GM20000 (cell line): ENCODE measurements around the gene EPS8L2.
"Not testable (repeated sequence)": the region's sequence is repeated elsewhere in the genome, so short reads cannot be mapped to it uniquely, and the experiment has no call there.

Experiments
- DNase-seq: peaks from one replicate; pipeline ENCODE4 v3.0.0; 2012; ENCODE audit warnings: low spot score
- TF ChIP-seq, protein P1 (sequence below): IDR thresholded peaks from 2 replicates; pipeline ENCODE4 v1.5.1; 2012; ENCODE audit warnings: mild to moderate bottlenecking, control low read depth; ENCODE audit errors: extremely low read depth, missing control alignments

Gene EPS8L2

DNA sequence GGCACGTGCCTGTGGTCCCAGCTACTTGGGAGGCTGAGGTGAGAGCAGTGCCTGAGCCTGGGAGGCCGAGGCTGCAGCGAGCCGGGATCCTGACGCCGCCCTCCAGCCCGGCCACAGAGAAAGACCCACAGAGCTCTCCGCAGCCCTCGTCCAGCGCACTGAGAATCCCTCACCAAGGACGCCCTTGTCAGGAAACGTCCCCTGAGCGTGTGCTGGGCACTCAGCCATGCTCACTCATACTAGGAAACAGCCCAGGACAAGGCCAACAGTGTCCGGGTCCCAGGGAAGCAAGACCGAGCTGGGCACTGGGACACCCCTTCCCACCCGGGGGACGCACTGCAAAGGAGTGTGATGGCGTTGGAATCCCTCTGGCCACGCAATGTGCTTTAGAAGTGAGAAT lies 25.6 kb upstream of the EPS8L2 start:
- DNase-seq, result no peak
- TF ChIP-seq, protein P1, sequence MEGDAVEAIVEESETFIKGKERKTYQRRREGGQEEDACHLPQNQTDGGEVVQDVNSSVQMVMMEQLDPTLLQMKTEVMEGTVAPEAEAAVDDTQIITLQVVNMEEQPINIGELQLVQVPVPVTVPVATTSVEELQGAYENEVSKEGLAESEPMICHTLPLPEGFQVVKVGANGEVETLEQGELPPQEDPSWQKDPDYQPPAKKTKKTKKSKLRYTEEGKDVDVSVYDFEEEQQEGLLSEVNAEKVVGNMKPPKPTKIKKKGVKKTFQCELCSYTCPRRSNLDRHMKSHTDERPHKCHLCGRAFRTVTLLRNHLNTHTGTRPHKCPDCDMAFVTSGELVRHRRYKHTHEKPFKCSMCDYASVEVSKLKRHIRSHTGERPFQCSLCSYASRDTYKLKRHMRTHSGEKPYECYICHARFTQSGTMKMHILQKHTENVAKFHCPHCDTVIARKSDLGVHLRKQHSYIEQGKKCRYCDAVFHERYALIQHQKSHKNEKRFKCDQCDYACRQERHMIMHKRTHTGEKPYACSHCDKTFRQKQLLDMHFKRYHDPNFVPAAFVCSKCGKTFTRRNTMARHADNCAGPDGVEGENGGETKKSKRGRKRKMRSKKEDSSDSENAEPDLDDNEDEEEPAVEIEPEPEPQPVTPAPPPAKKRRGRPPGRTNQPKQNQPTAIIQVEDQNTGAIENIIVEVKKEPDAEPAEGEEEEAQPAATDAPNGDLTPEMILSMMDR, result no peak

DNA sequence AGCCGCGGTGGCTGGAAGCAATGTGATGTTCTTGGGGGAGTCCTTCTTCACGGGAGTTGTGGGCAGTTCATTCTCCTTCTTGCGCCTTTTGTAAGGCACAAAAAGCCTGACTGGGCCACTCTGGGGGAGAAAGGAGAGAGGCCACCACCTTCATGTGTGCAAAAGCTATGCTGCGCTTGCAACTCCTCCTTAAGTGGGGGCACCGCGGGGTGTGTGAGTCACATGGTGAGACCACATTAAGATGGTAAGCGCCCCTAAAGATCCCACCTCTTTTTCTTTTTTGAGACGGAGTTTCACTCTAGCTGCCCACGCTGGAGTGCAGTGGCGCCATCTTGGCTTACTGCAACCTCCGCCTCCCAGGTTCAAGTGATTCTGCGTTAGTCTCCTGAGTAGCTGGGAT lies 25.1 kb upstream of the EPS8L2 start:
- TF ChIP-seq, protein P1, result no peak
- no peak for DNase-seq

DNA sequence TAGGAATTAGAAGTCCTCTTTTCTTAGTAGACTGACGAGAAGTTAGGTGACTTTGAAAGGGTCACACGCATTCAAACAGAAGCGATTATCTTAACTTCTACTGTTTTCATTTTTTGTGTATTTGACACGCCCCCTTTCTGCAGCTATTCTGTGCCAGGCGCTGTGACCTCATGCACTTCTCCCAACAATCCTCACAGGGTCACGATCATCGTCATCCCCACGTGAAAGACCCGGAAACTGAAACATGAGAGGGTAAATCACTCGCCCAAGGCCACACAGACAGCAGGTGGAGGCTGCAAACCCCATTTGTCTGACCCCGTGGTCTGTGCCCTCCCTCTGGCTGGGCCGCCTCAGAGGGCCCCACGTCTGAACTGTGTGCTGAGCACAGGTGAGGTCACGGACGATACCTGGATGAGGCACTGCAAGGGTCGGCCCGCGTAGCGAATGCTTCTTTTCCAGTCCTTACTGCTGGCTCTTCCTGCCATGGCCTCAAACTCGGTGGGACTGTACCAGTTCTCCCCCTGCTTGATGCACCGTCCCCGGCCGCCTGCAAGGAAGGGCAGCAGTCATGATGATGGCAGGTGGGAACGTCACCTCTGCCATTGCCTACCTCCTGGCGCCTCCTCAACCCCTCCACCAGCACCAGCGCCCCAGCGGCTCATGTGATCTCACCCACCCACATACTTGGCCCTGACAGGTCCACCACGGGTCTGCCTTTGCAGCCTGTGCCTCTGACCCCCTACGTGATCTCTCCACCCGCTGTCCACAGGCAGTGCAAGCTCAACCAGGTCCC lies 19.4 kb upstream of the EPS8L2 start:
- DNase-seq, result no peak

DNA sequence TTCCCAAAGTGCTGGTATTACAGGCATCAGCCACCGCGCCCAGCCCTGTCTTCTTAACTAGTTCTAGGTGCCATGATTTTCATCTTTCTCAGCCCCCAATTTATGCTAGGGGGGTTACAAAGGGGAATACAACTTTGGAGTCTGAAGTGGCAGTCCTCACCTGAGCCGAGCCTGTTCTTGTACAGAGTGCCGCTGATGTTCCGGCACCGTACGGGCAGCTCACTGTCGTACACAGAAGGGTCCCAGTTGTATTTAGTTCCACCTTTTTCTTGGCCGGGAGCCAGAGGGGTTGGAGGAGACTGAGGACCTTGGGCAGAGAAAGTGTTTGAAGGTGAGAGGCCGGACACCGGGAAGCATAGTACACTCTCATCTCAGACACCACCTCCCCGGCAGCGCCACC lies 18.3 kb upstream of the EPS8L2 start:
- no peak for DNase-seq
- TF ChIP-seq, protein P1, result no peak

More for the DNA sequence above, 19.4 kb upstream of the EPS8L2 start:
- TF ChIP-seq, protein P1, result no peak

DNA sequence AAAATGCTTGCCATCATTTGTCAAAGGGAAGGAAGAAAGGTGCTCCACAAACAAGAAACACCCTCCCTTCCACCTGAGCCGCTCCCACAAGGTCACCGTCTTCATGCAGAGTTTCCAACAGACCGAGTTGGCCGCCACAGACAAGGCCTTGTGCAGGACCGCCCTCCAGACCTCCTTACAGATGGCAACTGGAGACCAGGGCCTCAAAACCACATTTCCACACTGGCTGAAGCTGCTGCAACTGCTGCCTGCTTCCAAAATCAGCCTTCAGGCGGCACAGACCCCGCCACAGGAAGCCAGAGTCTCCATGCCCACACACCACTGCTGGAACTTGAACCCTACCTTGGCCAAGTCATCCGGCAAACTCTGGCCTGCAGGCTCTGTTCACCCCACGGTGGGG lies 17.4 kb upstream of the EPS8L2 start:
- no peak for DNase-seq
- TF ChIP-seq, protein P1, result no peak

DNA sequence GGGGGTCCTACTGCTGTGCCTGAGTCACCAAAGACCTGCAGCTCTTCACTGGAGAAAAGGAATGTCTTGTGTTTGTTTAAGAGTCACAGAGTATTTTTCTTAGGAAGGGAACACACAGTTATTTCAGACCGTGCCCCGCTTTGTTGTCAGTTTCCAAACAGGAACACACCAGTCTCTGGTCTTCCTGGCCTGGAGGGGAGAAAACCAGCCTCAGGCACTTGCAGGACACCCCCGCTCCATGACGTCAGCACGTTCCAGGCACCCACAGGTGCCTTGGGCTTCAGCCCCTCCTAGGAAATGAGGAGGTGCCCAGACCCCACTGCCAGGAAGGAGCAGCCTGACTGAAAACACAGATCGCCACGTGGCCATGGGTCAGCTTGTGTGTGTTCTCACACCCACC lies 16.4 kb upstream of the EPS8L2 start:
- DNase-seq, result no peak
- TF ChIP-seq, protein P1, result no peak

DNA sequence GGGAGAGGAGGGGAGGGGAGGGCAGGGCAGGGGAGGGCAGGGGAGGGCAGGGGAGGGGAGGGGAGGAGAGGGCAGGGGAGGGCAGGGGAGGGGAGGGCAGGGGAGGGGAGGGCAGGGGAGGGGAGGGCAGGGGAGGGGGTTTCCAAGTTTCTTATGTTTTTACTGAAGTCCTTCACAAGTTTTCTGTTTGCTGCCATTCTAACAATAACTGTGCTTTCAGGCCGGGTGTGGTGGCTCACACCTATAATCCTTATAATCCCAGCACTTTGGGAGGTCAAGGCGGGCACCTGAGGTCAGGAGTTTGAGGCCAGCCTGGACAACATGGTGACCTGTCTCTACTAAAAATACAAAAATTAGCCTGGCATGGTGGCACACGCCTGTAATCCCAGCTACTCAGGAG lies 15.8 kb upstream of the EPS8L2 start:
- not testable (repeated sequence) for DNase-seq
